H9 (cell line): ENCODE data around the gene ERGIC3. TPM values are rescaled to one million over a fixed set of nuclear protein-coding genes. Genes with fewer than 3 reads are reported as not detected.

Experiments used
- DNase-seq: peaks from one replicate; pipeline ENCODE4 v3.0.0-alpha.2; 2017
- H2AFZ ChIP-seq: one replicate; pipeline ENCODE4 v1.6.1; 2013; ENCODE audit warnings: mild to moderate bottlenecking, low read length, control low read depth, moderate library complexity
- H2AK5ac ChIP-seq: 2 replicates; pipeline ENCODE4 v1.6.1; 2013; ENCODE audit warnings: low read length, control low read depth, mixed read lengths; ENCODE audit not compliant: insufficient read length
- H2BK120ac ChIP-seq: one replicate; pipeline ENCODE4 v1.6.1; 2013; ENCODE audit warnings: low read depth, mild to moderate bottlenecking, low read length, control low read depth, inconsistent platforms; ENCODE audit not compliant: poor library complexity, severe bottlenecking
- H2BK12ac ChIP-seq: 2 replicates; pipeline ENCODE4 v1.6.1; 2013; ENCODE audit warnings: low read length, control low read depth, mixed read lengths, low read depth; ENCODE audit not compliant: insufficient read length
- H2BK15ac ChIP-seq: 2 replicates; pipeline ENCODE4 v1.6.1; 2013; ENCODE audit warnings: low read depth, low read length, control low read depth
- H2BK20ac ChIP-seq: one replicate; pipeline ENCODE4 v1.6.1; 2013; ENCODE audit warnings: low read depth, mild to moderate bottlenecking, low read length, control low read depth, inconsistent platforms; ENCODE audit not compliant: poor library complexity, severe bottlenecking
- H2BK5ac ChIP-seq: 2 replicates; pipeline ENCODE4 v1.6.1; 2013; ENCODE audit warnings: low read length, control low read depth, mixed read lengths; ENCODE audit not compliant: insufficient read length
- H3K14ac ChIP-seq: 2 replicates; pipeline ENCODE4 v1.6.1; 2013; ENCODE audit warnings: low read length, control low read depth; ENCODE audit not compliant: insufficient read depth
- H3K18ac ChIP-seq: 2 replicates; pipeline ENCODE4 v1.6.1; 2013; ENCODE audit warnings: low read depth, mild to moderate bottlenecking, mixed read lengths, low read length, control low read depth; ENCODE audit not compliant: insufficient read length
- H3K23ac ChIP-seq: 2 replicates; pipeline ENCODE4 v1.6.1; 2013; ENCODE audit warnings: low read length, control low read depth, mixed read lengths, low read depth; ENCODE audit not compliant: insufficient read length
- H3K23me2 ChIP-seq: 2 replicates; pipeline ENCODE4 v1.6.1; 2013; ENCODE audit warnings: low read depth, mild to moderate bottlenecking, mixed read lengths, low read length, control low read depth; ENCODE audit not compliant: insufficient read length, poor library complexity, severe bottlenecking
- H3K27ac ChIP-seq: 2 replicates; pipeline ENCODE4 v1.5.1; 2013; ENCODE audit warnings: low read length, control low read depth, mixed read lengths, low read depth; ENCODE audit not compliant: insufficient read length
- H3K27me3 ChIP-seq: 2 replicates; pipeline ENCODE4 v1.6.1; 2013; ENCODE audit warnings: low read length, control low read depth, inconsistent platforms; ENCODE audit not compliant: insufficient read depth
- H3K4ac ChIP-seq: 2 replicates; pipeline ENCODE4 v1.6.1; 2013; ENCODE audit warnings: low read depth, mild to moderate bottlenecking, control low read depth, inconsistent platforms, low read length, moderate library complexity
- H3K4me1 ChIP-seq: 2 replicates; pipeline ENCODE4 v1.6.1; 2013; ENCODE audit warnings: low read length, control low read depth, inconsistent platforms; ENCODE audit not compliant: insufficient read depth
- H3K4me2 ChIP-seq: 2 replicates; pipeline ENCODE4 v1.6.1; 2013; ENCODE audit warnings: low read length, control low read depth, mixed read lengths; ENCODE audit not compliant: insufficient read length, insufficient read depth
- H3K56ac ChIP-seq: 2 replicates; pipeline ENCODE4 v1.6.1; 2013; ENCODE audit warnings: low read depth, mild to moderate bottlenecking, mixed read lengths, low read length, control low read depth; ENCODE audit not compliant: insufficient read length
- H3K79me1 ChIP-seq: 2 replicates; pipeline ENCODE4 v1.6.1; 2013; ENCODE audit warnings: low read depth, mild to moderate bottlenecking, moderate library complexity, low read length, control low read depth, inconsistent platforms; ENCODE audit not compliant: insufficient read depth, poor library complexity, severe bottlenecking
- H3K79me2 ChIP-seq: 2 replicates; pipeline ENCODE4 v1.6.1; 2013; ENCODE audit warnings: low read length, control low read depth, inconsistent platforms; ENCODE audit not compliant: insufficient read depth
- H3K9ac ChIP-seq: 2 replicates; pipeline ENCODE4 v1.6.1; 2013; ENCODE audit warnings: low read length, control low read depth, mixed read lengths; ENCODE audit not compliant: insufficient read length; ENCODE audit errors: extremely low read depth
- H3K9me3 ChIP-seq: one replicate; pipeline ENCODE4 v1.6.1; 2013; ENCODE audit warnings: low read depth, low read length, inconsistent platforms; ENCODE audit not compliant: control insufficient read depth
- H3T11ph ChIP-seq: one replicate; pipeline ENCODE4 v1.6.1; 2013; ENCODE audit warnings: mild to moderate bottlenecking, low read length, control low read depth, inconsistent platforms
- H4K20me1 ChIP-seq: one replicate; pipeline ENCODE4 v1.6.1; 2013; ENCODE audit not compliant: control insufficient read depth, insufficient read length, insufficient read depth
- H4K5ac ChIP-seq: 2 replicates; pipeline ENCODE4 v1.6.1; 2013; ENCODE audit warnings: low read depth, mild to moderate bottlenecking, mixed read lengths, low read length, control low read depth; ENCODE audit not compliant: insufficient read length
- H4K8ac ChIP-seq: replicated peaks from 2 replicates; pipeline ENCODE4 v1.6.1; 2013; ENCODE audit warnings: low read length, control low read depth, mixed read lengths, low read depth; ENCODE audit not compliant: insufficient read length
- H4K91ac ChIP-seq: 2 replicates; pipeline ENCODE4 v1.6.1; 2013; ENCODE audit warnings: low read depth, mild to moderate bottlenecking, moderate library complexity, mixed read lengths, low read length, control low read depth; ENCODE audit not compliant: insufficient read length
- H3K27ac Mint-ChIP-seq, 3 experiments: 2 replicates in 2 of 3; 3 replicates in 1 of 3; pipeline ENCODE4 v1.8.0; 2020 to 2021; ENCODE audit warnings: mixed read lengths in 3 of 3, mild to moderate bottlenecking in 1 of 3, moderate library complexity in 1 of 3
- H3K27me3 Mint-ChIP-seq: 2 replicates; pipeline ENCODE4 v1.8.0; 2021; ENCODE audit warnings: low read depth, mild to moderate bottlenecking, moderate library complexity, mixed read lengths
- H3K36me3 Mint-ChIP-seq, 3 experiments: 2 replicates in 2 of 3; 3 replicates in 1 of 3; pipeline ENCODE4 v1.8.0; 2020 to 2021; ENCODE audit warnings: low read depth in 3 of 3, mixed read lengths in 3 of 3; ENCODE audit not compliant: insufficient read depth in 1 of 3
- H3K4me1 Mint-ChIP-seq, 2 experiments: 2 replicates each; pipeline ENCODE4 v1.8.0; 2020; ENCODE audit warnings: mixed read lengths in 2 of 2
- H3K4me3 Mint-ChIP-seq, 2 experiments: 2 replicates in 1 of 2; 3 replicates in 1 of 2; pipeline ENCODE4 v1.8.0; 2020 to 2021; ENCODE audit warnings: mild to moderate bottlenecking in 2 of 2, mixed read lengths in 2 of 2, moderate library complexity in 1 of 2
- H3K9me3 Mint-ChIP-seq, 2 experiments: 2 replicates in 1 of 2; 3 replicates in 1 of 2; pipeline ENCODE4 v1.8.0; 2020; ENCODE audit warnings: mild to moderate bottlenecking in 2 of 2, mixed read lengths in 2 of 2, moderate library complexity in 1 of 2
- CTCF ChIP-seq: fragments of 200-600 bp; sonication (generic); conservative IDR thresholded peaks from 3 replicates; pipeline ENCODE4 v1.8.0; 2021; ENCODE audit warnings: antibody characterized with exemption, mild to moderate bottlenecking
- WGBS: extraction: QIAGEN DNeasy Blood & Tissue Kit; methylation state at CpG from one replicate; pipeline ENCODE4 v1.1.7; 2013; ENCODE audit warnings: missing lambda C conversion rate, low lambda C conversion rate, mixed read lengths; ENCODE audit not compliant: insufficient read length; ENCODE audit errors: extremely low coverage; 5-methylcytosine and 5-hydroxymethylcytosine counted together
- total RNA-seq: library from RNA; stranded (reverse); gene quantifications from 2 replicates; pipeline ENCODE4 v1.2.1, GENCODE V29; 2021

ERGIC3 gene
- total RNA-seq, 1 experiment from 2014 or later: 188 TPM

GRCh38 chr20:35503281-35503680 lies 38.6 kb upstream of the ERGIC3 start:
- H3K4me1 Mint-ChIP-seq: no peaks in the 10 kb centered on the region

More at GRCh38 chr20:35503281-35503680, 38.6 kb upstream of the ERGIC3 start:
- Mint-ChIP-seq H3K27ac (no peak overlapping the region; a peak in 1 of 7 replicates), H3K4me3 (no peak overlapping the region), H3K9me3 (no peaks in the 10 kb centered on the region), H3K36me3 (peaks cover 31 to 76% (median 70%) of the 10 kb centered on the region in 3 experiments), H3K27me3 (no peaks in the 10 kb centered on the region)
- H4K91ac ChIP-seq: no peak overlapping the region
- no peak overlapping the region for H3T11ph ChIP-seq
- H3K56ac ChIP-seq: no peak overlapping the region
- DNase-seq: no peak
- no peak overlapping the region for H3K23ac ChIP-seq
- H3K14ac ChIP-seq: no peak overlapping the region
- no CpG with 5 or more reads among the region's 10 CpGs for WGBS
- TF ChIP-seq CTCF: no peak
- H3K79me1 ChIP-seq: no peaks in the 10 kb centered on the region
- H2AK5ac ChIP-seq: no peak overlapping the region
- H2BK120ac ChIP-seq: no peak overlapping the region
- H4K20me1 ChIP-seq: no peaks in the 10 kb centered on the region
- H4K8ac ChIP-seq: no peak overlapping the region
- H3K18ac ChIP-seq: no peak overlapping the region
- no peak overlapping the region for H2BK5ac ChIP-seq
- H3K27me3 ChIP-seq: no peaks in the 10 kb centered on the region
- H3K9me3 ChIP-seq: no peaks in the 10 kb centered on the region
- H3K9ac ChIP-seq: no peak overlapping the region
- H3K79me2 ChIP-seq: no peaks in the 10 kb centered on the region
- no peak overlapping the region for H3K4me2 ChIP-seq
- no peaks in the 10 kb centered on the region for H3K4me1 ChIP-seq
- no peak overlapping the region for H2BK12ac ChIP-seq
- H3K27ac ChIP-seq: no peak overlapping the region
- no peak overlapping the region for H2BK20ac ChIP-seq
- no peak overlapping the region for H2AFZ ChIP-seq
- H3K4ac ChIP-seq: no peak overlapping the region
- H2BK15ac ChIP-seq: no peak overlapping the region
- no peak overlapping the region for H4K5ac ChIP-seq
- no peaks in the 10 kb centered on the region for H3K23me2 ChIP-seq
